ENCODE measurements around the gene KCNMA1. TPM values are rescaled to one million over a fixed set of nuclear protein-coding genes. Genes with fewer than 3 reads are reported as not detected.

Gene KCNMA1
- total RNA-seq, 1 donor from 2014 or later = 41.3 TPM

DNA sequence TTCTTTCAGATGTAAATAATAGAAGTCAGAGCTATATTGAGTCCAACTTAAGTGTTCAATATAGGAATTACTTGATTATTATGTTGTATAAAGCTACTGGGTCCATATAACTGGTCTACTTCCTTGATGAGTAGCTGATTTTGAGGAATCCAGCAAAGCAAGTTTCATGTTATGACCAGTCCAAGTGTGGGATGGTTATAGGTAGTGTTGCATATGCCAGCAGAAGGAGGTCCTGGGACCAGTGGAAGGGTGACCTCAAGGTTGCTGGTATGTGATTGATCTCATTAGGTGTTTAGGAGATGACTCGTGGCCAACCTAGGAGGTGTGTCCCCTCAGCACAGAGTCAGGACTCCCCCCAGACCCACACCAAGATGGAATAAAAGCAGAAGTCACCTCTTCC lies 551.5 kb downstream of the KCNMA1 start:
- no peaks in the 10 kb centered on the region for H3K36me3 ChIP-seq
- no peak for TF ChIP-seq CTCF (IDR thresholded peaks at IDR 0.05)

DNA sequence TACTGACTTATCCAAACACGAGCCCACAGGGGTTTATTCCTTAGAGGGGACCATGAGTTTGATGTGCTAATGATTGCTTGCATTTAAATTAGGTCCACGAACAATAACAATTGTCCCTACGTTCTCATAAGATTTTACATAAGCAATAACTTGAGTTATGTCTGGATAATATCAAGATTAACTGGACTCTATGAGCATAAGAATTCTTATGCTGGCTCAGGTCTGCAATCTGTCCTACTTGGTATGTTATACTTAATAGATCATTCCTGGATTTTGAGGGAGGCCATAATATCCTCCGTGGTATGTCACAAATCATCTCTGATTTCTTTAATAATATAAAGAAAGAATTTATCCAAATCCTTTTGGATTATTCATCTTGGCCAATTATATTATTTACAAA lies 552.3 kb downstream of the KCNMA1 start:
- no peak for DNase-seq

More for the DNA sequence above, 551.5 kb downstream of the KCNMA1 start:
- H3K27ac ChIP-seq = no peak overlapping the region
- intact Hi-C loops (cut with DNase I) = no loop called here
- no peaks in the 10 kb centered on the region for H3K27me3 ChIP-seq (ENCODE audit: low read depth)
- DNase-seq (no peak), ATAC-seq (no peak)
- no peak overlapping the region for H3K4me3 ChIP-seq
- H3K4me1 ChIP-seq = no peaks in the 10 kb centered on the region
- no peaks in the 10 kb centered on the region for H3K9me3 ChIP-seq

GRCh38 chr10:77084431-77085144 lies 553.0 kb downstream of the KCNMA1 start:
- Histone ChIP-seq H3K4me1 (peaks cover 8% of the 10 kb centered on the region), H3K36me3 (no peaks in the 10 kb centered on the region), H3K27me3 (ENCODE audit: low read depth) (no peaks in the 10 kb centered on the region), H3K4me3 (no peak overlapping the region), H3K9me3 (no peaks in the 10 kb centered on the region), H3K27ac (no peak overlapping the region)
- no peak for TF ChIP-seq CTCF (IDR thresholded peaks at IDR 0.05)
- intact Hi-C loops (cut with DNase I) = no loop called here
- ATAC-seq (peak in 1 of 2 donors; percentile 14), DNase-seq (no peak)

More for the DNA sequence above, 552.3 kb downstream of the KCNMA1 start:
- TF ChIP-seq CTCF (IDR thresholded peaks at IDR 0.05) = no peak
- H3K4me3 ChIP-seq = no peak overlapping the region
- H3K9me3 ChIP-seq = no peaks in the 10 kb centered on the region
- intact Hi-C loops (cut with DNase I) = no loop called here
- no peaks in the 10 kb centered on the region for H3K36me3 ChIP-seq
- peaks cover 4% of the 10 kb centered on the region for H3K4me1 ChIP-seq
- no peaks in the 10 kb centered on the region for H3K27me3 ChIP-seq (ENCODE audit: low read depth)
- ATAC-seq = no peak
- no peak overlapping the region for H3K27ac ChIP-seq

- Histone ChIP-seq H3K27me3 (ENCODE audit: low read depth) (no peaks in the 10 kb centered on the region), H3K9me3 (no peaks in the 10 kb centered on the region), H3K4me1 (peaks cover 10% of the 10 kb centered on the region), H3K4me3 (no peak overlapping the region), H3K36me3 (no peaks in the 10 kb centered on the region), H3K27ac (no peak overlapping the region)
- intact Hi-C loops (cut with DNase I) = no loop called here
- ATAC-seq = no peak
- no peak for TF ChIP-seq CTCF (IDR thresholded peaks at IDR 0.05)
- no peak for DNase-seq
Measured at GRCh38 chr10:77082601-77083252, 554.9 kb downstream of the KCNMA1 start.

GRCh38 chr10:77081481-77081891 lies 556.1 kb downstream of the KCNMA1 start:
- intact Hi-C loops (cut with DNase I) = no loop called here
- Histone ChIP-seq H3K27ac (no peak overlapping the region), H3K4me3 (no peak overlapping the region), H3K27me3 (ENCODE audit: low read depth) (no peaks in the 10 kb centered on the region), H3K36me3 (no peaks in the 10 kb centered on the region), H3K4me1 (peaks cover 10% of the 10 kb centered on the region), H3K9me3 (no peaks in the 10 kb centered on the region)
- TF ChIP-seq CTCF (IDR thresholded peaks at IDR 0.05) = no peak
- DNase-seq = no peak
- ATAC-seq = no peak
